T-helper 9 cell (primary cell): ENCODE data around the gene TELO2.
A peak's percentile ranks its signal among the peaks of the same experiment; 100 is the strongest.
"Not testable (repeated sequence)": the region's sequence is repeated elsewhere in the genome, so short reads cannot be mapped to it uniquely, and the experiment has no call there.

Experiments
- DNase-seq: peaks from one replicate; pipeline ENCODE4 v3.0.0-alpha.2; 2020

Gene TELO2

GRCh38 chr16:1458336-1458976 is 34.7 kb upstream of the TELO2 start:
- DNase-seq, result no peak

DNA sequence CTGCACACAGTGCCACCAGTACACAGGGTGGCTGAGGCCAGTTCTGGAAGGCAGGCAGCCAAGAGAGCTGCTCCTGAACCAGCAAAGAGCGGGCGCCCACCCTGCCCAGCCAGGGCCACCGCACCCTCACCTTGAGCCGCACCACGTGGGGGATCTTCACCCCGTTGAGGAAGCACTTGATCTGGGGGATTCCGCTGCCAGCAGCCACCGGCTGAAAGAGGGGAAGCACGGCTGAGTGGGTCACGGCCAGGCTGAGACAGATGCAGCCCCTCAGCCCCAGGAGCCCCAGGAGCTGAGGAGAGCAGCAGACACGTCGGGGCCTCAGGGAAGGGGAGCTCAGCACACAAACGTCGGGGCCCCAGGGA is 34.2 kb upstream of the TELO2 start:
- DNase-seq, result no peak

GRCh38 chr16:1459967-1460366 is 33.2 kb upstream of the TELO2 start:
- DNase-seq, result no peak

DNA sequence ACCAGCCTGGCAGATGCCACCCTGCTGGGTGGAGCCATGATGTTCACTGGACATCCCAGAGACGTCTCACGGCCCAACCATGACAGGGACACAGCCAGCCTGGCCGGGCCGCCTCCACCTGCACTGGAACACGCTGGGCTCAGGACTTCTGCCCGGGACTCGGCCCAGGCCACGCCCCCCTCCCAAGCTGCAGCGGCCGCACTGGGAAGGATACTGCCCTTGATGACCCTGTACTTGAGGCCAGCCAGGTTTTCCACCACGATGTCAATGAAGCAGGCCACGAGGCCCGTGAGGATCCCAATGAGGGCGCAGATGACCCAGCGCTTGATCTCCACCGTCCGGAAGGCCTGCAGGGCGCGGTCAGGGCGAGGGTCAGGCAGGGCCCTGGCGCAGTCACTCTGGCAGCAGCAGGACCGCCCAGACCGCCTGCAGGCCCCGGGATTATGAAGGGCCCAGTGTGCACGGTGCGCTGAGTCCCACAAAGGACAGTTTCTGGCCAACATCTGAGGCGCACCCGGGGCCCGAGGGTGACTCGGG is 32.5 kb upstream of the TELO2 start:
- DNase-seq, result no peak

DNA sequence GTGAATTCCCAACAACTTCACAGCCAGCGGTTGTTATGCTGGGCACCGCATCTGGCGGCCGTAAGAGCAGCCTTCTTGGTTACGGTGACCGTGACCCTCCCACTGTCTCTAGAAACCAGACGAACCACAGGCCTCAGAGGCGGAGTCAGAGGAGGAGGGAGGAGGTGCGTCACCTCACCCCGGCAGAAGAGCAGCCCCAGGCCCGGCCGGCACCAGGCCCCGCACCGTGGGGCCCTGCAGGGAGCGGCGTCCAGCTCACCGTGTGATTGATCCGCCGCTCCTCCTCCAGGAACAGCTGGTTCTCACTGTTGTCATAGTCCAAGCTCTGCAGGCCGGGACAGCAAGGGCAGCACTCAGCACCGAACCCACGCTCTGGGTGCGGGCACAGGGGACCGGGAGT is 32.0 kb upstream of the TELO2 start:
- DNase-seq, result no peak

GRCh38 chr16:1464196-1464893 is 28.8 kb upstream of the TELO2 start:
- no peak for DNase-seq

GRCh38 chr16:1464894-1465566 is 28.1 kb upstream of the TELO2 start:
- no peak for DNase-seq

- DNase-seq, result no peak
These were observed 27.6 kb upstream of the TELO2 start for GRCh38 chr16:1465567-1465915.

DNA sequence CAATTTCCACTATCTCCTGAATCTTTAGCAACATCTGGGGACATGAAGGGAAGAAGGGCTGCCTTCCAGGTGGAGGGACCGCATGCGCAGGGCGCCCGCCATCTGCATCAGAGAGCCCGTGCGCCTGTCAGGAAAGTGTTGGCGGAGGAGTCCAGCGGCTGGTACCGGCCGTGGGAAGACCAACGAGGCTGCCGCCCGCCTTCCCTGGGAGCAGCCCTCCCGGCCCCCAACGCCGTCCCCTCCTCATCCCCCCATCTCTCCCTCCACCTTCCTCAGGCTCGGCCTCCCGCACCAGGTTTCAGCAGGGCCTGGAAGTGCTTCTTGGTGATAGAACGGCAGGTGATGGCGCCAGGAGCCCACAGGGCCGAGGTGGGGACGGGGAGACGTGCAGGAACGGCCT is 27.1 kb upstream of the TELO2 start:
- DNase-seq, result no peak

DNA sequence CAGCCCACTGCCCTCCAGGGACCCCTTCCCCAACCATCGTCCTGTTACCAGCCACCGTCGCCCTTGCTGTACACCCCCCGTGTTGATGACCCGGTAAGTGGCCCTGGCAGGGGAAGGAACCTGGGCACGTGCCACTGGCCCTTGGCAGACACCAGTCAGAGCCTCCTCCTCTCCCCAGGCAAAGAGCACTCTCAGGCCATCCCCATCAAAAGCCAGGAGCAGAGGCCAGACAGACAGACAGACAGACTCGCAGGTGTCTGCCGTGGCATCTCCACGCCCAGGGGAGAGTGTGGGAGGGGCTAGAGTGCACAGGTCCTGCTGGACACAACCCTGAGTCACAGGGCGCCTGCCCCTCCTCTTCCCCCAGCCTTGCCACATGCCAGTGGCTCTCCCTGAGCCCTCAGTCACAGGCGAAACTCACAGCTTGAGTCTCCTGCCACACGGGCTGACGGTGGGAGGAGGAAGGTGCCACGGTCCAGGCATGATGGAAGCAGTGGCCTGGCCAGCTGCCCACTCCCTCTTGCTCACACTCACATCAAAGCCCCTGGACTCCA is 26.1 kb upstream of the TELO2 start:
- DNase-seq, result no peak

GRCh38 chr16:1468426-1468810 is 24.7 kb upstream of the TELO2 start:
- DNase-seq, result no peak

DNA sequence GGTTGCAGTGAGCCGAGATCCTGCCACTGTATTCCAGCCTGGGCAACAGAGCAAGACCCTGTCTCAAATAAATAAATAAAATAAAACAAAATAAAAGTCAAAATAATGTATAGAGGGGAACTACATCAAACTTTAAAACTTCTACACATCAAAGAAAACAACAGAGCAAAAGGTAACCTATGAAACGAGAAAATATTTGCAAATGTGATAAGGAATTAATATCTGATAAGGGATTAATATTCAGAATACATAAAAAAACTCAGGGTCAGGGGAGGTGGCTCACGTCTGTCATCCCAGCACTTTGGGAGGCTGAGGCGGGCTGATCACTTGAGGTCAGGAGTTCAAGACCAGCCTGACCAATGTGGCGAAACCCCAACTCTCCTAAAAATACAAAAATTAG is 24.0 kb upstream of the TELO2 start:
- DNase-seq, result not testable (repeated sequence)

GRCh38 chr16:1469693-1470201 is 23.4 kb upstream of the TELO2 start:
- DNase-seq, result no peak

GRCh38 chr16:1470481-1471251 is 22.5 kb upstream of the TELO2 start:
- DNase-seq, result no peak

DNA sequence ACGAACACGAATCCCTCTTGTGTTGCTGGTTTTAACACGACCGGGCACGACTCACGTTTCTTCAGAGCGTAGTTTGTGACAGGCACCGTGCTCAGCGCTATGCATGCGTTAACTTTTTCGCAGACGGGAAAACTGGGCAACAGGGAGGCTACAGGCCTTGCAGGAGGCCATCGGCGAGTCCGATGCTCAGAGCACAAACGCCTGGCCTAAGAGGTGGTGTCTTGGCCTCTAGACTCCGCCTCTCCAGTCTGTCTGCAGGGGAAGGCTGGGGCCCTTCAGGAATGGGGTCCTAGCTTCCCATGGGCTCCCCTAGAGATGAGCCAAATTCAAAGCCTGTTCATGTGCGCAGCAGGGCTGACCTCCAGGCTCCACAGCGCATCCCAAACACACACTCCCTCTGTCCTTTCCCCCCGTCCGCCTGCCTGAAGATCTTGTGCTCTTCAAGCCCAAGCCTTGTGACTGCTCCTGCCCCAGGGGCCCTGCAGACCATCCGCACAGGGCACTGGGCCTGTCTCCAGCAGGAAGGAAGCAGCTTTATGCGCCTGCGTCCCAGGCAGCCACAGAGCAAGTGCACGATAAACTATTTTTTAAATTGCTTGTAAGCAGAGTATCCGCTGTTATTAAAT is 21.5 kb upstream of the TELO2 start:
- DNase-seq, result no peak

GRCh38 chr16:1472974-1473373 is 20.2 kb upstream of the TELO2 start:
- DNase-seq, result no peak

DNA sequence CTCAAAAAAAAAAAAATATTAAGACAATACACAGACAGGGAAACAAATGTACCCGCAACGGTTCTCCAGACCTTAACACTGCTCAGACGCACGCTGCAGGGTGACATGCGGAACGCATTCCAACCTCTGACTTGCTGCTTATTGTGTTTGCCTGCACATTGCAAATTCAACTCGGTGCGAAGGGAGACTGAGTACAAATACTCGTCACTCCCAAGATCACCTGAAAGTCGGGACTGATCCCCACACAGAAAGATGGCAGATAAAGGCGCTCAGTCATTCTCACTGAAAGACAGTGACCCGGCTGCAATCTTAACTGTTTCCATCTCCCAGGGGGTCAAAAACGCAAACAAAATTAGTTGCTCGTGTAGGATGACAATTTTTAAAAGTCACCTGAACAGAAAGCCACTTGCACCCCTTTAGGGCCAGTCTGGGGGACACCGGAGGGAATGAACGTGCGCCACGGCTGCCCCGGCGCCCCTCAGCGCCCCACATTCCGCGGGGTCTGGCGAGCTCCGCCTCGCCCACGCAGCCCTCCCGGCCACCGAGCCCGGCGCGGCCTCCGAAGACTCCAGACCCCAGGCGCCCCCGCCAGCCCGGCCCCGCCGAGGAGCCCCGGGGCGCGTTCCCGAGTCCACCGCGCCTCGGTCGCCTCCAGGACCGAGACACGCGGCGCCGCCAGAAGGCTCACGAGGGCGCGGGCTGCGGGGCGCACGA is 18.9 kb upstream of the TELO2 start:
- no peak for DNase-seq

- peak; percentile 84 for DNase-seq
These were observed 18.2 kb upstream of the TELO2 start, which contains the start of gene CLCN7 for GRCh38 chr16:1474796-1475551. TSS of gene CLCN7 (minus strand) at chr16:1475028. CDS start at chr16:1474974, 54 bp downstream.

DNA sequence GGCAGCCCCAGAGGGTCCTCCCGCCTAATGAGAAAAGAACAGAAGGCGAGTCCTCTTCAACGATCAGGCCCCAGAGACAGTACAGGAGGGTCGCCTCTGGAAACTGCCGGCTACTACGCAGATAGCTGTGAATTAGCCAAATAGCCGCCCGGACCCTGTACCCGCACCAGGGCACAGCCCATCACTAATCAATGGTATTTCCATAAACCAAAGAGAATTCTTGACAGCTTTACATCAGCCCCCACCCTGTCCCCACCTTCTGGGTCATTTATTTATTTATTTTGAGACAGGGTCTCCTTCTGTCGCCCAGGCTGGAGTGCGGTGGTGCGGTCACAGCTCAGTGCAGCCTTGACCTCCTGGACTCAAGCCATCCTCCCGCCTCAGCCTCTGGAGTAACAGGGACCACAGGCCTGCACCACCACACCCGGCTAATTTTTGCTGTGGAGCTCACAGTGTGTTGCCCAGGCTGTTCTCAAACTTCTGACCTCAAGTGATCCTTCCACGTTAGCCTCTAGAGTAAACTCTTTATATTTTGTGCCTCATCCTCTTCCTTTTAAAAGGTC is 17.5 kb upstream of the TELO2 start:
- DNase-seq, result no peak

DNA sequence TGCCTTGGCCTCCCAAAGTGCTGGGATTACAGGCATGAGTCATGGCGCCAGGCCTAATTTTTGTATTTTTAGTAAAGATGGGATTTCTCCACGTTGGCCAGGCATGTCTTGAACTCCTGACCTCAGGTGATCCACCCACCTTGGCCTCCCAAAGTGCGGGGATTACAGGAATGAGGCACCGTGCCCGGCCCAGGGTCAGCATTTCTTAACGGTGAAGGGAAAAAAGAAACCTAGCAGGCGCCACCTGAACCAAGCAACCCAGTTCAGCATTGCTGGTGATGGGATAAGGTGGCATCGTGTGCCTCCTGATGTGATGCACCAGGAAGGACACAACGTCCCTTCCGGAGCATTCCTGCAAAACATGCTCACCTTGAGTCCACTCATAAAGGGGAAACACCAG is 16.1 kb upstream of the TELO2 start:
- no peak for DNase-seq
